GM12864 (cell line): ENCODE measurements around the gene SEMA3B.

ENCODE experiments used
- DNase-seq: peaks from one replicate; pipeline ENCODE4 v3.0.0-alpha.2; 2011; ENCODE audit warnings: low read depth
- H3K4me3 ChIP-seq: 2 replicates; pipeline ENCODE4 v1.5.1; 2011; ENCODE audit warnings: mild to moderate bottlenecking, low read depth, low read length, control low read depth
- CTCF ChIP-seq: IDR thresholded peaks from 2 replicates; pipeline ENCODE4 v1.5.1; 2011; ENCODE audit warnings: low read depth, mild to moderate bottlenecking, moderate library complexity, low read length, control low read depth, inconsistent platforms; ENCODE audit errors: missing control alignments

The SEMA3B gene

GRCh38 chr3:50294492-50295403, 25.8 kb downstream of the SEMA3B start:
- no peak overlapping the region for H3K4me3 ChIP-seq
- DNase-seq = no peak
- no peak for TF ChIP-seq CTCF

- DNase-seq = no peak
- TF ChIP-seq CTCF = no peak
- no peak overlapping the region for H3K4me3 ChIP-seq
These were observed 26.8 kb downstream of the SEMA3B start for GRCh38 chr3:50295553-50296431.

- H3K4me3 ChIP-seq = no peak overlapping the region
- TF ChIP-seq CTCF = no peak
- no peak for DNase-seq
These were observed 27.9 kb downstream of the SEMA3B start for GRCh38 chr3:50296721-50297383.

GRCh38 chr3:50297384-50297775, 28.4 kb downstream of the SEMA3B start:
- no peak for DNase-seq
- no peak overlapping the region for H3K4me3 ChIP-seq

GRCh38 chr3:50297896-50298725, 29.2 kb downstream of the SEMA3B start:
- no peak for DNase-seq
- TF ChIP-seq CTCF = no peak
- H3K4me3 ChIP-seq = peak overlapping the region; percentile 75

More at GRCh38 chr3:50297384-50297775, 28.4 kb downstream of the SEMA3B start:
- no peak for TF ChIP-seq CTCF
